GM18519 (cell line): ENCODE results near the gene GINS3.

Source experiments
- ATAC-seq: cut with Tn5 transposase; IDR thresholded peaks from one replicate; pipeline ENCODE4 v1.9.1; 2021; ENCODE audit warnings: mild to moderate bottlenecking, moderate library complexity; ENCODE audit not compliant: unreplicated experiment, low FRiP score

The GINS3 gene

DNA sequence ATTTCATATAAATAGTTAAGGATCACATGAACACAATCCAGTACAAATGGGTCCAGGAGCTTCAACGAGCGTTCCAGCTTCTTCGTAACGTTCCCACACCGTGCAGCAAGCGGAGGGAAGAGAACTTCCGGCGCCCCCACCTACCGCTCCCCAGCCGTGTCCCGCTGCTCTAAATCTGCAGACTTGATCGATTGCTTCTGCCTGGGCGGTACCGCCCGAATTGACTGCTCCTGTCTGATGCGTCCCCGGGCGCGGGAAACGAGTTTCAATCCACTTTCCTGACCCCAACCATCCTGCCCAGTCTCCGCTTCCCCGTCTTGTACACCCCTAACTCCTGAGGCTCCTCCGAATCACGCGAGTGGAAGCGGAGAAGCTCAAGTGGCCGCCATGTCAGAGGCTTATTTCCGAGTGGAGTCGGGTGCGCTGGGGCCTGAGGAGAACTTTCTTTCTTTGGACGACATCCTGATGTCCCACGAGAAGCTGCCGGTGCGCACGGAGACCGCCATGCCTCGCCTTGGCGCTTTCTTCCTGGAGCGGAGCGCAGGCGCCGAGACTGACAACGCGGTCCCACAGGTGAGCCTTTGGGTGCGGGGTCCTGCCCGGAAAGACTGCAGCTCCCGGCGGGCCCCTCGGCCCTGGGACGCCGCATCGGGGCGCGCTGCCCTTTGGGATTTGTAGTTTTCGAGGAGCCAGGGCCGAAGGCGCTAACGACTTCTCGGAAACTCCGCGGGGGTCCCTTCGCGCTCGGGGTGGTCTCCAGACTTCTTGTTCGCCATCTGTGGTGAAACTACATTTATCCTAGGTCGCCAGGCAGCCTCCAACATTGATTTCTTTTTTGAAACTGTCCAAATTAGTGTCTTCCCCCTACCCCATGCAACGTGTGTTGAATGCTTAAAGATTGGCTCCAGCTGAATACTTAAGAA is at the start of gene GINS3:
TSS of gene GINS3 (plus strand) at position 257 of the 923 bp plus-strand sequence. CDS start at position 388, 131 bp downstream.
- ATAC-seq: peak; percentile 85

- ATAC-seq: no peak
Measured at GRCh38 chr16:58343562-58343961, 48.7 kb upstream of the GINS3 start.

DNA sequence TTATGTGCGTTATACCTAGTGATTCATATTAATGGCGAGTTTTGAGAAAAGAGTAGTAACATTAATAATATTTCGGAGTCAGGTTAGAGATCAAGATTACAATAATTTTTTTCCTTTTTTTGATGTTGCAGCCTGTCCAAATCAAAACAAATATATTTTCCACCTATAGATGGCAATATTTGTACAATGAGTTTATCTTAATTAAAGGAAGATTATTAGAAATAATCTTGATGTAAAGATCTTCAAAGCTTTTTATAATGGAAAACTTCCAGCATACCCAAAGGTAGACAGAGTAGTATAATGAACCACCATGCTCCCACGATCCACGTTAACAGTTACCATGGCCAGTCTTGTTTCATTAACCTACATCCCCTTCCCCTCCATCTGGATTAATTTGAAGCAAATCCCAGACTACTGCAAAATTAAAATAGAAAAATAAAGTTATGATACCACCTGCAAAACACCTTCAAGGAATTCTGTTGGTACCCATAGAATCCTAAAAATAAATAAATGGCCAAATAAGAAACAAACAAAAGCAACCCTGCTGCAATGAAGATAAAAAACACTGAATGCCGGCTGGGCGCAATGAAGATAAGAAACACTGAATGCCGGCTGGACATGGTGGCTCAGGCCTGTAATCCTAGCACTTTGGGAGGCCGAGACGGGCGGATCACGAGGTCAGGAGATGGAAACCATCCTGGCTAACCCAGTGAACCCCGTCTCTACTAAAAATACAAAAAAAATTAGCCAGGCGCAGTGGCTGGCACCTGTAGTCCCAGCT is 46.5 kb upstream of the GINS3 start:
- ATAC-seq: no peak

DNA sequence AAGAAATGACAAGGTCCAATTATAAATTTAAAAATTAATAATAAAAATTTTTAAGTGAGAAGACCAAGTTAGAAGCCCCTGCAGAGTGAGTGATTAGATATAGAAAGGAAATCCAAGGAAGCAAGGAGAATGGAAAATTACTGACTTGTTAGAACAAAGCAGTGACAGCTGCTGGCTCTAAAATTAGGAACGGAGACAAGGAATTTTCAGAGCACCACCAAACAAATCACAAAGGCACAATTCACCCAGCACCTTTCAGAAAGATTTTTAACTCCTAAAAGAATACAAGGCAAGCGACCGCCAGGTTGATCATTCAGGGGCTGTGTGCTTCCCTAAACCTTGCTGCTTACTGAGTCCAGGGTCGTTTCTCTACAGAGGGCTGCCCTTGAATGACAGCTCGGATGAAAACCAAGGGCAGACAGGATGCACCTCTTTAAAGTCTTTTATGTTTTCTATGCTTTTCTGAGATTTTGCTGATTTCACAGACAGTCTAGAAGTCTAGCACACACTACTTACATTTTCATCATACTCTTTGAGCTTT is 45.4 kb upstream of the GINS3 start:
- no peak for ATAC-seq

DNA sequence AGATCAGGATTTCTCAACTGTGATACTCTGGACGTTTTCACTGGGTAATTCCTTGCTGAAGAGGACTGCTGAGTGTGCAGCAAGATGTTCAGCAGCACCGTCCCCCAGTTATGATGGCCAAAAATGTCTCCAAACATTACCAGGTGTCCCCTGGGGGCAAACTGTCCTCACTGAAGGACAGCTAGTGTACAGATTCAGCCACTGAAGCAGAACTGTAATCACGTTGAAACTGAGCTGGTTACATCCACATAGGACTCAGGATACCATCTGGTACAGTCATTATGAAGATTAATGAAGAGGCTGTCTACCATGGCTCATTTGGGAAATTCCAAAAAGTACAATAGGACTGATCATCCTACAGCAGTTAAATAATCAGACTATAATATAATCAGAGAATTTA is 43.3 kb upstream of the GINS3 start:
- no peak for ATAC-seq

GRCh38 chr16:58352690-58353089 is 39.6 kb upstream of the GINS3 start:
- ATAC-seq: no peak

- no peak for ATAC-seq
Measured at GRCh38 chr16:58360041-58360634, 32.1 kb upstream of the GINS3 start.

GRCh38 chr16:58361726-58362125 is 30.5 kb upstream of the GINS3 start:
- ATAC-seq: no peak

DNA sequence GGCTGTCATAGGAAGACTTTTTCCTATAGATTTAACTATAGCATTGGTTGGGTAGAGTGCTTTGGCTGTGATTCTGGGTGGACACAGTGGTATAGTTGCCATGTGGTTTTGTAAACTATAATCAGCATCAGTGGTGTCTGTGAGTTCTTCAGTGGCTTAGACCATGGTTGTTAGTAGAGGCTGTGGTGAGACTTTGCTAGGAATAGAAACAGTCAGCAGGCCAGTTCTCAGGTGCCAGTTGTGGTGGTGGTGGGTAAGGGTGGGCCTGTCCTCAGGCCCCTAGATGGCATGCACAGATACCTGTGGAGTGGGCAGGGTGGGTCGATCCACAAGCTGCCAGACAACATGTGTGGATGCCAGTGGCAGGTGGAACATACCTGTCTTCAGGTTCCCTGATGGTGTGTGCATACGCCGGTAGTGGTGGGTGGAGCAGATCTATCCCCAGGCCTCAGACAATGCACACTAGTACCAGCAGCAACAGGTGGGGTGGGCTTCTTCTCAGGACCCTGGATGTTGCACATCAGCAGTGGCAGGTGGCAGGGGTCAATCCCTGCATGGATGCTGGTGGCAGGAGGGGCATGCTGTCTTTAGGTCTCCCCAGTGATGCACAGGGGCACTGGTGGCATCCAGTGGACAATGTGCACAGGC is 28.4 kb upstream of the GINS3 start:
- no peak for ATAC-seq

- ATAC-seq: no peak
Measured at GRCh38 chr16:58365623-58366022, 26.6 kb upstream of the GINS3 start.

DNA sequence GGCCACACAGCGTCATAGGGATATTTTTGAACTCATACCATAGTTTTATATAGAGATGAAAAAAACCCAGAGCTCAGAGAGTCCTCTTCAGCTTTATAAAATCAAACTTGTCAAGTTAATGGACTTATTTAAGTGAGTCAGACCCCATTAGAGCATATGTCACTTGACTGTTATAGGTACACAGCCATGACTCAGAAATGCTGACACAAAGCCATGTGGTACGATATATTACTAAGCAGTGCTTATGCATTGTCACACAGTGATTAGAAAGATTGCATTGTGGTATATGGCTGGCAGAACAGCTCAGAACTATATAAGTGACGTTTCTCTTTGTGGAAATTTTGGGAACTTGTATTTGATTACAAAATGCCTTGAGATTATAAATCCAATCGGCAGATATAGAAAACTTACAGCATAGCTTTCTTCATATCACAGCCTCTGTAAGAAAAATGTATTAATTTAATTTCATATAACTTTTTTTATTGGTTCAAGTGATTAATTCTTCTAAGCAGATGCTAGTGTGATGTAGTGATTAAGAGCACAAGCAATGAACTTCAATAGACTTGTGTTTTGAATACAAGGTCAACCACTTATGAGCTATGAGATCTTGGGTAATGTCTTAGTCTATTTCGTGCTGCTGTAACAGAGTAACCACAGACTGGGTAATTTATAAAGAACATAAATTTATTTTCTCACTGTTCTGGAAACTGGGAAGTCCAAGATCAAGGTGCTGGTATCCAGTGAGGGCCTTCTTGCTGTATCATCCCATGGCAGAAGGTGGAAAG is 25.8 kb upstream of the GINS3 start:
- no peak for ATAC-seq

- no peak for ATAC-seq
Measured at GRCh38 chr16:58367252-58367651, 25.0 kb upstream of the GINS3 start.

DNA sequence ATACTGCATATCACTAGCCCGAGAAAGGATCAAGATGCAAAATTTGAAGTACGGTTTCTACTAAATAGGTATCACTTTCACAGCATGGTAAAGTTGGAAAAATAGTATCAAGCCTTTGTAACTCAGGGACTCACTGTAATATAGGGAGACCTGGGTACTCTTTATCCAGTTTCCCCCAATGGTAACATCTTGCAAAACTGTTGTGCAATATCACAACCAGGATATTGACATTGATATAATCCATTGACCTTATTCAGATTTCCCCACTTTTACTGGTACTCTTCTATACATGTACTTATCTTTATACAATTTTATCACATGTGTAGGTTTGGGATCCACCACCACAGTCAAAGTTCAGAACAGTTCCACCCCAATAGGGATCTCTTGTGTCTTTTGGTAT is 20.4 kb upstream of the GINS3 start:
- no peak for ATAC-seq

DNA sequence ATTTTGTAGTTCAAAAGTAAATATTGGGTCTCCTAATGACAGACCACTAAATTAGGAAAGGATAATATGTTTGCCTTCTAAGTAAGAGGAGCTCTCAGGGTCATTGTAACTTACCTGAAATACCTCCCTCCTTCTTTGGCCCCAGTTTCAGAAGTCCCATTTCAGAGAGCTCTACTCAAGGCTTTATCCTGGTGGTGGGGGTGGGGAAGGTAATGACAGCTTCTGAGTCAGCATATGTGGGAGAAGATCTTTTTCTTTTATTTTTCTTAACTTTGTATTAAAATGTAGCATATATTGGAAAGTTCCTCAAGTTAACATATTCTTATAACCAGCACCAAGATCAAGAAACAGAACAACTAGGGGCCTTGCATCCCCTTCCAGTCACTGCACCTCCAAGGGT is 16.9 kb upstream of the GINS3 start:
- no peak for ATAC-seq

- ATAC-seq: no peak
Measured at GRCh38 chr16:58377932-58378331, 14.3 kb upstream of the GINS3 start.

DNA sequence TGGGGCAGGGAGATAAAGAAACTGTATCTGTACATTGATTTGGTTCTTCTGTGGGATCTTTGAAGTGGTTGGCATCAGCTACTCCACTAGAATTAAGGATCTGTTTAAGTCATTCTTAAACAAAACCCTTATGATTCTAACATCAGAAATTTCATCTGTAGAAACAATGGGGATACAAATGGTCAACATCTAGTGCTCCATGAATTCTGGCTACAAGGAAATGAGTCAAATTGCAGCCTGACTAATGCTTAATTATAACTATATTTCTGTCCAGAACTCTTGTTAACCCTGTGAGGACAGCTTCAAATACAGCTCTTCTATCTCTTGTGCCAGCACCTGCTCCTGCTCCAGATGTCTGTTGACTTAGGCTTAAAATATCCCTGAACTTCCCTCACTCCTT is 13.9 kb upstream of the GINS3 start:
- ATAC-seq: no peak

- no peak for ATAC-seq
Measured at GRCh38 chr16:58379736-58380135, 12.5 kb upstream of the GINS3 start.

GRCh38 chr16:58381661-58382060 is 10.6 kb upstream of the GINS3 start:
- no peak for ATAC-seq

GRCh38 chr16:58384437-58385055 is 7.7 kb upstream of the GINS3 start:
- no peak for ATAC-seq
